ENCODE measurements around the gene TM2D3. TPM values are rescaled to one million over a fixed set of nuclear protein-coding genes. Genes with fewer than 3 reads are reported as not detected.

The TM2D3 gene
- total RNA-seq, 1 experiment from 2014 or later: 23.1 TPM

DNA sequence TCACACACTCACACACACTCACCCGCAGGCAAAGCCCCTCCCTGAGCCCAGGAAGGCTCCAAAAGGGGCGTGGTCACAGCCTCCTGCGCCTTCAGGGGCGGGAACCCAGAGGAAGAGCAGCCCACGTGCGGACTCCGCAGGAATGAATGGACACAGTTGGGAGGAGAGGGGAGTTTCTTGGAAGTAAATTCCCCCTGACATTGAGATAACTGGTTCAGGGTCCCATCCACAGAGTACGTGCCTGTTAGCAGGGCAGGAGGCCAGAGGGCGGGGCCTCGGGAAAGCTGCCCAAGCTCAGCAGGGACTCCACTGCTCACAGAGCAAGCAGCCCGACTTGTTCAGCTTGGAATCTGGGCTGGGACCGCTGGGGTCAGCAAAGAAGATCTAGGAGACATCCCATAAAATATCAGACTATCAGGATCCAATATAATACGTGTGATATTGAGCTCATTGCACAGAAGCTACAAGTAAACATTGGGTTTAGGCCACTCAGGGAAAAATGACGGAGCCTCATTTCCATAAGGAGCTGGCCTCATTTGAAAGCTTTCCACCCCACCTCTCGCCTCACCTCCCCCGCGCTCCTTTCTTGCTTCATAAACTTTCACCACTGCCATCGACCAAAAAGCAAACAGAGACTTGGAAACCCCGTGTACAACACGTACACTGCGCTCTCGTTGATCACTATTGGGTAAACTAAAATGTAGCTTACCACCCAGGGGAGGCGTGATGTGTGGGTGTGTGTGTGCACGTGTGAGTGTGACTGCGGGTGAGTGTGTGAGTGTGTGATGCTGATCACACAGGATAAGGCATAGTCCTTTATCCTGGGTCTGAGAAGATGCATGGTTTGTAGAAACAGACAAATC is 36.0 kb downstream of the TM2D3 start:
- ATAC-seq (peak; percentile 86), DNase-seq (ENCODE audit: low spot score) (peak; percentile 77)
- Mint-ChIP-seq H3K4me1 (peaks cover 28% of the 10 kb centered on the region), H3K27ac (no peak overlapping the region), H3K4me3 (peak overlapping the region; percentile 51), H3K9me3 (no peaks in the 10 kb centered on the region), H3K36me3 (no peaks in the 10 kb centered on the region), H3K27me3 (ENCODE audit: low read depth) (peaks cover 14% of the 10 kb centered on the region)
- peak; percentile 35; the same call in 1 of the 2 replicates for TF ChIP-seq TEAD1 (CRISPR knock-in tag; IDR thresholded peaks at IDR 0.05)
- TF ChIP-seq SMAD4 (CRISPR knock-in tag; IDR thresholded peaks at IDR 0.05): no peak
- TF ChIP-seq NR2C2 (CRISPR knock-in tag; IDR thresholded peaks at IDR 0.05): 0 out of 2 replicates have a peak, but pooled peaks have one; percentile 18
- no peak for TF ChIP-seq GABPB1 (CRISPR knock-in tag; IDR thresholded peaks at IDR 0.05)
- TF ChIP-seq NFATC4 (CRISPR knock-in tag; IDR thresholded peaks at IDR 0.05): no peak
- TF ChIP-seq, protein P1, sequence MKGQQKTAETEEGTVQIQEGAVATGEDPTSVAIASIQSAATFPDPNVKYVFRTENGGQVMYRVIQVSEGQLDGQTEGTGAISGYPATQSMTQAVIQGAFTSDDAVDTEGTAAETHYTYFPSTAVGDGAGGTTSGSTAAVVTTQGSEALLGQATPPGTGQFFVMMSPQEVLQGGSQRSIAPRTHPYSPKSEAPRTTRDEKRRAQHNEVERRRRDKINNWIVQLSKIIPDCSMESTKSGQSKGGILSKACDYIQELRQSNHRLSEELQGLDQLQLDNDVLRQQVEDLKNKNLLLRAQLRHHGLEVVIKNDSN (CRISPR knock-in tag; IDR thresholded peaks at IDR 0.05): peak; percentile 53; the same call in 1 of the 2 replicates
- peak; percentile 78; the same call in 1 of the 2 replicates for TF ChIP-seq FOXP1 (CRISPR knock-in tag; IDR thresholded peaks at IDR 0.05; ENCODE audit: borderline replicate concordance)
- TF ChIP-seq EMX1 (CRISPR knock-in tag; IDR thresholded peaks at IDR 0.05): no peak
- TF ChIP-seq, protein P2, sequence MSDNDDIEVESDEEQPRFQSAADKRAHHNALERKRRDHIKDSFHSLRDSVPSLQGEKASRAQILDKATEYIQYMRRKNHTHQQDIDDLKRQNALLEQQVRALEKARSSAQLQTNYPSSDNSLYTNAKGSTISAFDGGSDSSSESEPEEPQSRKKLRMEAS (CRISPR knock-in tag; IDR thresholded peaks at IDR 0.05): peak; percentile 89
- TF ChIP-seq JUN (CRISPR knock-in tag; IDR thresholded peaks at IDR 0.05): no peak
- TF ChIP-seq, protein P3, sequence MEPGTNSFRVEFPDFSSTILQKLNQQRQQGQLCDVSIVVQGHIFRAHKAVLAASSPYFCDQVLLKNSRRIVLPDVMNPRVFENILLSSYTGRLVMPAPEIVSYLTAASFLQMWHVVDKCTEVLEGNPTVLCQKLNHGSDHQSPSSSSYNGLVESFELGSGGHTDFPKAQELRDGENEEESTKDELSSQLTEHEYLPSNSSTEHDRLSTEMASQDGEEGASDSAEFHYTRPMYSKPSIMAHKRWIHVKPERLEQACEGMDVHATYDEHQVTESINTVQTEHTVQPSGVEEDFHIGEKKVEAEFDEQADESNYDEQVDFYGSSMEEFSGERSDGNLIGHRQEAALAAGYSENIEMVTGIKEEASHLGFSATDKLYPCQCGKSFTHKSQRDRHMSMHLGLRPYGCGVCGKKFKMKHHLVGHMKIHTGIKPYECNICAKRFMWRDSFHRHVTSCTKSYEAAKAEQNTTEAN (CRISPR knock-in tag; IDR thresholded peaks at IDR 0.05): peak; percentile 71; the same call in 1 of the 2 replicates
- TF ChIP-seq ZNF219 (CRISPR knock-in tag; IDR thresholded peaks at IDR 0.05; ENCODE audit: borderline replicate concordance): no peak
- TF ChIP-seq, protein P4, sequence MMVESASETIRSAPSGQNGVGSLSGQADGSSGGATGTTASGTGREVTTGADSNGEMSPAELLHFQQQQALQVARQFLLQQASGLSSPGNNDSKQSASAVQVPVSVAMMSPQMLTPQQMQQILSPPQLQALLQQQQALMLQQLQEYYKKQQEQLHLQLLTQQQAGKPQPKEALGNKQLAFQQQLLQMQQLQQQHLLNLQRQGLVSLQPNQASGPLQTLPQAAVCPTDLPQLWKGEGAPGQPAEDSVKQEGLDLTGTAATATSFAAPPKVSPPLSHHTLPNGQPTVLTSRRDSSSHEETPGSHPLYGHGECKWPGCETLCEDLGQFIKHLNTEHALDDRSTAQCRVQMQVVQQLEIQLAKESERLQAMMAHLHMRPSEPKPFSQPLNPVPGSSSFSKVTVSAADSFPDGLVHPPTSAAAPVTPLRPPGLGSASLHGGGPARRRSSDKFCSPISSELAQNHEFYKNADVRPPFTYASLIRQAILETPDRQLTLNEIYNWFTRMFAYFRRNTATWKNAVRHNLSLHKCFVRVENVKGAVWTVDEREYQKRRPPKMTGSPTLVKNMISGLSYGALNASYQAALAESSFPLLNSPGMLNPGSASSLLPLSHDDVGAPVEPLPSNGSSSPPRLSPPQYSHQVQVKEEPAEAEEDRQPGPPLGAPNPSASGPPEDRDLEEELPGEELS (CRISPR knock-in tag; IDR thresholded peaks at IDR 0.05): peak; percentile 49
- TF ChIP-seq SP1 (CRISPR knock-in tag; conservative IDR thresholded peaks at IDR 0.05): peak; percentile 83
- TF ChIP-seq, protein P5, sequence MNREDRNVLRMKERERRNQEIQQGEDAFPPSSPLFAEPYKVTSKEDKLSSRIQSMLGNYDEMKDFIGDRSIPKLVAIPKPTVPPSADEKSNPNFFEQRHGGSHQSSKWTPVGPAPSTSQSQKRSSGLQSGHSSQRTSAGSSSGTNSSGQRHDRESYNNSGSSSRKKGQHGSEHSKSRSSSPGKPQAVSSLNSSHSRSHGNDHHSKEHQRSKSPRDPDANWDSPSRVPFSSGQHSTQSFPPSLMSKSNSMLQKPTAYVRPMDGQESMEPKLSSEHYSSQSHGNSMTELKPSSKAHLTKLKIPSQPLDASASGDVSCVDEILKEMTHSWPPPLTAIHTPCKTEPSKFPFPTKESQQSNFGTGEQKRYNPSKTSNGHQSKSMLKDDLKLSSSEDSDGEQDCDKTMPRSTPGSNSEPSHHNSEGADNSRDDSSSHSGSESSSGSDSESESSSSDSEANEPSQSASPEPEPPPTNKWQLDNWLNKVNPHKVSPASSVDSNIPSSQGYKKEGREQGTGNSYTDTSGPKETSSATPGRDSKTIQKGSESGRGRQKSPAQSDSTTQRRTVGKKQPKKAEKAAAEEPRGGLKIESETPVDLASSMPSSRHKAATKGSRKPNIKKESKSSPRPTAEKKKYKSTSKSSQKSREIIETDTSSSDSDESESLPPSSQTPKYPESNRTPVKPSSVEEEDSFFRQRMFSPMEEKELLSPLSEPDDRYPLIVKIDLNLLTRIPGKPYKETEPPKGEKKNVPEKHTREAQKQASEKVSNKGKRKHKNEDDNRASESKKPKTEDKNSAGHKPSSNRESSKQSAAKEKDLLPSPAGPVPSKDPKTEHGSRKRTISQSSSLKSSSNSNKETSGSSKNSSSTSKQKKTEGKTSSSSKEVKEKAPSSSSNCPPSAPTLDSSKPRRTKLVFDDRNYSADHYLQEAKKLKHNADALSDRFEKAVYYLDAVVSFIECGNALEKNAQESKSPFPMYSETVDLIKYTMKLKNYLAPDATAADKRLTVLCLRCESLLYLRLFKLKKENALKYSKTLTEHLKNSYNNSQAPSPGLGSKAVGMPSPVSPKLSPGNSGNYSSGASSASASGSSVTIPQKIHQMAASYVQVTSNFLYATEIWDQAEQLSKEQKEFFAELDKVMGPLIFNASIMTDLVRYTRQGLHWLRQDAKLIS (CRISPR knock-in tag; IDR thresholded peaks at IDR 0.05; ENCODE audit: borderline replicate concordance): no peak
- 0 out of 2 replicates have a peak, but pooled peaks have one; percentile 23 for TF ChIP-seq ETV6 (CRISPR knock-in tag; IDR thresholded peaks at IDR 0.05)
- TF ChIP-seq, protein P6, sequence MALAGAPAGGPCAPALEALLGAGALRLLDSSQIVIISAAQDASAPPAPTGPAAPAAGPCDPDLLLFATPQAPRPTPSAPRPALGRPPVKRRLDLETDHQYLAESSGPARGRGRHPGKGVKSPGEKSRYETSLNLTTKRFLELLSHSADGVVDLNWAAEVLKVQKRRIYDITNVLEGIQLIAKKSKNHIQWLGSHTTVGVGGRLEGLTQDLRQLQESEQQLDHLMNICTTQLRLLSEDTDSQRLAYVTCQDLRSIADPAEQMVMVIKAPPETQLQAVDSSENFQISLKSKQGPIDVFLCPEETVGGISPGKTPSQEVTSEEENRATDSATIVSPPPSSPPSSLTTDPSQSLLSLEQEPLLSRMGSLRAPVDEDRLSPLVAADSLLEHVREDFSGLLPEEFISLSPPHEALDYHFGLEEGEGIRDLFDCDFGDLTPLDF (CRISPR knock-in tag; IDR thresholded peaks at IDR 0.05): peak; percentile 76; the same call in 1 of the 2 replicates
- TF ChIP-seq, protein P7, sequence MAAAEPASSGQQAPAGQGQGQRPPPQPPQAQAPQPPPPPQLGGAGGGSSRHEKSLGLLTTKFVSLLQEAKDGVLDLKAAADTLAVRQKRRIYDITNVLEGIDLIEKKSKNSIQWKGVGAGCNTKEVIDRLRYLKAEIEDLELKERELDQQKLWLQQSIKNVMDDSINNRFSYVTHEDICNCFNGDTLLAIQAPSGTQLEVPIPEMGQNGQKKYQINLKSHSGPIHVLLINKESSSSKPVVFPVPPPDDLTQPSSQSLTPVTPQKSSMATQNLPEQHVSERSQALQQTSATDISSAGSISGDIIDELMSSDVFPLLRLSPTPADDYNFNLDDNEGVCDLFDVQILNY (CRISPR knock-in tag; IDR thresholded peaks at IDR 0.05): 0 out of 2 replicates have a peak, but pooled peaks have one; percentile 63
- TF ChIP-seq OVOL2 (CRISPR knock-in tag; IDR thresholded peaks at IDR 0.05; ENCODE audit: borderline replicate concordance): no peak
- TF ChIP-seq, protein P8, sequence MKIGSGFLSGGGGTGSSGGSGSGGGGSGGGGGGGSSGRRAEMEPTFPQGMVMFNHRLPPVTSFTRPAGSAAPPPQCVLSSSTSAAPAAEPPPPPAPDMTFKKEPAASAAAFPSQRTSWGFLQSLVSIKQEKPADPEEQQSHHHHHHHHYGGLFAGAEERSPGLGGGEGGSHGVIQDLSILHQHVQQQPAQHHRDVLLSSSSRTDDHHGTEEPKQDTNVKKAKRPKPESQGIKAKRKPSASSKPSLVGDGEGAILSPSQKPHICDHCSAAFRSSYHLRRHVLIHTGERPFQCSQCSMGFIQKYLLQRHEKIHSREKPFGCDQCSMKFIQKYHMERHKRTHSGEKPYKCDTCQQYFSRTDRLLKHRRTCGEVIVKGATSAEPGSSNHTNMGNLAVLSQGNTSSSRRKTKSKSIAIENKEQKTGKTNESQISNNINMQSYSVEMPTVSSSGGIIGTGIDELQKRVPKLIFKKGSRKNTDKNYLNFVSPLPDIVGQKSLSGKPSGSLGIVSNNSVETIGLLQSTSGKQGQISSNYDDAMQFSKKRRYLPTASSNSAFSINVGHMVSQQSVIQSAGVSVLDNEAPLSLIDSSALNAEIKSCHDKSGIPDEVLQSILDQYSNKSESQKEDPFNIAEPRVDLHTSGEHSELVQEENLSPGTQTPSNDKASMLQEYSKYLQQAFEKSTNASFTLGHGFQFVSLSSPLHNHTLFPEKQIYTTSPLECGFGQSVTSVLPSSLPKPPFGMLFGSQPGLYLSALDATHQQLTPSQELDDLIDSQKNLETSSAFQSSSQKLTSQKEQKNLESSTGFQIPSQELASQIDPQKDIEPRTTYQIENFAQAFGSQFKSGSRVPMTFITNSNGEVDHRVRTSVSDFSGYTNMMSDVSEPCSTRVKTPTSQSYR (CRISPR knock-in tag; IDR thresholded peaks at IDR 0.05): 0 out of 2 replicates have a peak, but pooled peaks have one; percentile 21
- ChIA-PET CTCF (interaction anchor here (0.8 to 1.6 kb wide), 5 partner anchors 22 to 327 kb away, joined by 3 to 5 read pairs (median 3); no protein-coding TSS in a partner anchor), POLR2A (interaction anchor here (1.0 kb wide), 1 partner anchor 64 kb away, joined by 4 read pairs; no protein-coding TSS in a partner anchor)

Data from WTC11 (cell line).